Measurements from ENCODE around the gene SLC9A6. TPM values are rescaled to one million over a fixed set of nuclear protein-coding genes. Genes with fewer than 3 reads are reported as not detected.
A peak's percentile ranks its signal among the peaks of the same experiment; 100 is the strongest.

The SLC9A6 gene
- total and polyA plus RNA-seq, 11 donors: 10.6 to 23.2 (median 15.6) TPM

DNA sequence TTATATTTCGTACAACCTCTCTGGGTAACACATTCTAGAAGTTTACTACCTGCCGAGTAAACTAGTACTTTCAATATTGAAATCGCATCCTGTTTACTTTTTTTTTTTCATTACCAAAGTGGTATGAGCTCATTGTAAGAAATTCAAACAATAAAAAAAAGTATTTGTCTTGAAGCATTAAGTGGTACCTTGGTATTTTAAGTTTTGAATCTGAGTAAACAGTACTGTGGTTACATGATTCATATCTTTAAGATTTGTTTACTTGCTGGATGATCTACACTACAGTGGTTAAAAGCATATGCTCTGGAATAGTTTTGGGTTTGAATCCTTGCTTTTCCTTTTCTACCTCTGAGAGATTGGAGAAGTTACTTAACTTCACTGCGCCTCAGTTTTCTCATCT is 7.6 kb upstream of the SLC9A6 start:
- DNase-seq (no peak), ATAC-seq (no peak)
- Histone ChIP-seq H3K27ac (no peak overlapping the region), H3K4me3 (no peak overlapping the region), H3K36me3 (no peaks in the 10 kb centered on the region), H3K4me1 (peaks cover 0 to 17% (median 2%) of the 10 kb centered on the region in 12 donors), H3K27me3 (no peaks in the 10 kb centered on the region), H3K9me3 (no peaks in the 10 kb centered on the region)
- WGBS, 4 donors: 69 to 83% (median 75%) methylated on average over 4 of the region's 4 CpGs
- no peak for TF ChIP-seq POLR2A (IDR thresholded peaks at IDR 0.05)
- TF ChIP-seq, protein P1, sequence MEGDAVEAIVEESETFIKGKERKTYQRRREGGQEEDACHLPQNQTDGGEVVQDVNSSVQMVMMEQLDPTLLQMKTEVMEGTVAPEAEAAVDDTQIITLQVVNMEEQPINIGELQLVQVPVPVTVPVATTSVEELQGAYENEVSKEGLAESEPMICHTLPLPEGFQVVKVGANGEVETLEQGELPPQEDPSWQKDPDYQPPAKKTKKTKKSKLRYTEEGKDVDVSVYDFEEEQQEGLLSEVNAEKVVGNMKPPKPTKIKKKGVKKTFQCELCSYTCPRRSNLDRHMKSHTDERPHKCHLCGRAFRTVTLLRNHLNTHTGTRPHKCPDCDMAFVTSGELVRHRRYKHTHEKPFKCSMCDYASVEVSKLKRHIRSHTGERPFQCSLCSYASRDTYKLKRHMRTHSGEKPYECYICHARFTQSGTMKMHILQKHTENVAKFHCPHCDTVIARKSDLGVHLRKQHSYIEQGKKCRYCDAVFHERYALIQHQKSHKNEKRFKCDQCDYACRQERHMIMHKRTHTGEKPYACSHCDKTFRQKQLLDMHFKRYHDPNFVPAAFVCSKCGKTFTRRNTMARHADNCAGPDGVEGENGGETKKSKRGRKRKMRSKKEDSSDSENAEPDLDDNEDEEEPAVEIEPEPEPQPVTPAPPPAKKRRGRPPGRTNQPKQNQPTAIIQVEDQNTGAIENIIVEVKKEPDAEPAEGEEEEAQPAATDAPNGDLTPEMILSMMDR (IDR thresholded peaks at IDR 0.05): no peak
- intact Hi-C loops (cut with DNase I): no loop called here

DNA sequence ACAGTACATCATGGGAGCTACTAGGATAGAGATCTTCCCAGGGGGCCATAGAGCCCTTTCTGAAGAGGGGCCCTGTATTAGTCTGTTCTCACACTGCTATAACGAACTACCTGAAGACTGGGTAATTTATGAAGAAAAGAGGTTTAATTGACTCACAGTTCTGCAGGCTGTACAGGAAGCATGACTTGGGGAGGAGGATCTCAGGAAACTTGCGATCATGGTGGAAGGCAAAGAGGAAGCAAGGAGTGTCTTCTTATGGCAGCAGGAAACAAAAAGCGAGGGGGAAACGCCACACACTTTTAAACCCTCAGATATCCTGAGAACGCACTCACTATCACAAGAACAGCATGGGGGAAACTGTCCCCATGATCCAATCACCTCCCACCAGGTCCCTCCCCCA is 4.2 kb upstream of the SLC9A6 start:
- Histone ChIP-seq H3K36me3 (no peaks in the 10 kb centered on the region), H3K27me3 (no peaks in the 10 kb centered on the region), H3K4me1 (peaks cover 0 to 25% (median 0%) of the 10 kb centered on the region in 12 donors), H3K9me3 (no peaks in the 10 kb centered on the region), H3K27ac (no peak overlapping the region), H3K4me3 (no peak overlapping the region)
- intact Hi-C loops (cut with DNase I): no loop called here
- DNase-seq (no peak), ATAC-seq (no peak)
- WGBS, 4 donors: 54 to 75% (median 66%) methylated on average over 5 of the region's 5 CpGs
- TF ChIP-seq, protein P1 (IDR thresholded peaks at IDR 0.05): no peak

DNA sequence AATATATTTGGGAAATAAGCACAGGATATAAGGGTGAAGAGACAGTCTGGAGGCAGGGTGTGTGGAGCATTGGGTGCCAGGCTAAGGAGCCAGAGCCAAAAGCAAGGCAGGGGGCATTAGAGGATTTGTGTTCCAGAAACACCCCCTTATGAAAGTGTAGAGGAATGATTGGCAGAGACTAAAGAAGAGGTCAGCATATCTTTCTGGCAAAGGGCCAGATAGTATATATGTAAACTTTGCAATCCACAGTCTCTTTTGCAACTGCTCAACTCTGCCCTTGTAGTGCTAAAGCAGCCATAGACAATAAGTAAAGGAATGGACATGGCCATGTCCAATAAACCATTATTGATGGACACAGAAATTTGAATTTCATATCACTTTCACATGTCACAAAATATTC is 3.6 kb upstream of the SLC9A6 start:
- peaks cover 0 to 29% (median 1%) of the 10 kb centered on the region in 12 donors for H3K4me1 ChIP-seq
- H3K36me3 ChIP-seq: no peaks in the 10 kb centered on the region
- H3K27ac ChIP-seq: no peak overlapping the region
- DNase-seq (no peak), ATAC-seq (no peak)
- no peaks in the 10 kb centered on the region for H3K27me3 ChIP-seq
- H3K4me3 ChIP-seq: no peak overlapping the region
- intact Hi-C loops (cut with DNase I): no loop called here
- TF ChIP-seq POLR2A (IDR thresholded peaks at IDR 0.05): no peak
- TF ChIP-seq, protein P1 (IDR thresholded peaks at IDR 0.05): no peak
- H3K9me3 ChIP-seq: no peaks in the 10 kb centered on the region

DNA sequence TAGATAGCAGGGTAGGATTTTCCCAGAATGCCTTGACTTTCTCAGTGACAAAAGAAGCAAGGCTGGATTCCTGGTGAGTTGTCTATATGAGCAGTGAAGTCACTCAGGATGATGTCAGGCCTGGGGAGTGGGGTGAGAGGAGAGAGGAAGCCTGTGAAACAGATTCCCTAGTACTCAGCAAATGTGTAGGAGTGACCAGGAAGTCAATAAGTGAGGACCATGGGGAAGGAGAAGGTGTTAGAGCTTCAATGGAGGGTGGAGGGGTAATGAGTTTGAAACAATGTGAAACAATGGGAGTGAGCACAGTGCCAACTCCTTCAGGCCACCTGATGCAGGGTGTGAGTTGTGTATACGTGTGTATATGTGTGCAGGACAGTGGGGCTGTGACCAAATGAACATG is 2.4 kb upstream of the SLC9A6 start:
- intact Hi-C loops (cut with DNase I): no loop called here
- no peak for DNase-seq
- ATAC-seq: peak in 1 of 4 donors; percentile 66
- 38 to 71% (median 54%) methylated on average over 1 of the region's 1 CpG for WGBS, 4 donors
- Histone ChIP-seq H3K36me3 (no peaks in the 10 kb centered on the region), H3K4me1 (peaks cover 0 to 39% (median 3%) of the 10 kb centered on the region in 12 donors), H3K27ac (no peak overlapping the region), H3K27me3 (no peaks in the 10 kb centered on the region), H3K9me3 (no peaks in the 10 kb centered on the region), H3K4me3 (no peak overlapping the region)
- TF ChIP-seq, protein P1 (IDR thresholded peaks at IDR 0.05): no peak
- no peak for TF ChIP-seq POLR2A (IDR thresholded peaks at IDR 0.05)
